ENCODE measurements around the gene SCYL1. TPM values are rescaled to one million over a fixed set of nuclear protein-coding genes. Genes with fewer than 3 reads are reported as not detected.

The SCYL1 gene
- polyA plus RNA-seq, 1 donor (not counting 4 experiments of a cell fraction or from before 2014, with no cell fraction given), result 31.3 TPM

DNA sequence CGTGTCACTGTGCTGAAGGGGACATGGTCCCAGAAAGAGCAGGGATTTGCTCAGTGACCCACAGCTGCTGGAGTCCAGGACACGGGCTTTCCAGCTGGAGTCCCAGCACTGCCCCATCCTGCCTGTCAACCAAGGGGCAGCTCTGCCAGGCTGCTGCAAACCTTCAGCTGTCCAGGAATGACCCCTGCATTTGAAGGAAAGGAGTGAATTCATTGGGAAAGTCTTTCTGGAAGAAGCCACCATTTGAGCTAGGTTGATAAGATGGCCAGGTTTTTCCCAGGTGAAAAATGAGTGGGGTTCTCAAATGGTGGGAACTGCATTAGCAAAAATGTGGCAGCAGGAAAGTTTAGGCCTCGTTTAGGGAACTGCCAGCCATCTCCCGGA lies 61.4 kb downstream of the SCYL1 start:
- Histone ChIP-seq H3K9me1 (ENCODE audit: control insufficient read depth, extremely low read depth, insufficient read depth, low read length) (no peaks in the 10 kb centered on the region), H4K20me1 (ENCODE audit: control insufficient read depth, extremely low read depth, insufficient read depth, low read length) (peaks cover 4% of the 10 kb centered on the region), H3K27ac (ENCODE audit: control insufficient read depth, insufficient read depth, low read length) (no peak overlapping the region), H3K9ac (ENCODE audit: control insufficient read depth, extremely low read depth, insufficient read depth, low read length) (no peak overlapping the region), H3K9me3 (ENCODE audit: control insufficient read depth, low read depth, low read length) (no peaks in the 10 kb centered on the region), H3K4me3 (ENCODE audit: control insufficient read depth in 2 of 3, extremely low read depth in 1 of 3, insufficient read depth in 2 of 3, low read depth in 1 of 3, low read length in 3 of 3) (no peak overlapping the region), H2AFZ (ENCODE audit: control insufficient read depth, low read length) (no peak overlapping the region), H3K4me1 (ENCODE audit: control insufficient read depth, extremely low read depth, insufficient read depth, low read length) (peaks cover 10% of the 10 kb centered on the region), H3K36me3 (ENCODE audit: control insufficient read depth in 2 of 2, extremely low read depth in 1 of 2, insufficient read depth in 2 of 2, low read length in 2 of 2) (peaks cover 9 to 19% of the 10 kb centered on the region in 2 experiments), H3K27me3 (ENCODE audit: control insufficient read depth, extremely low read depth, insufficient read depth, low read length) (no peaks in the 10 kb centered on the region), H3K4me2 (ENCODE audit: control insufficient read depth, extremely low read depth, insufficient read depth, low read depth, low read length) (no peak overlapping the region), H3K79me2 (ENCODE audit: control insufficient read depth, insufficient read depth, low read length) (no peaks in the 10 kb centered on the region)
- dilution Hi-C loops (cut with MboI; ENCODE audit: extremely low pct_ligation_motif_present, low sequenced_read_pairs), result no loop called here
- DNase-seq (ENCODE audit: low read depth, low spot score) (no peak), FAIRE-seq (no peak)
- no peak for TF ChIP-seq EZH2 (IDR thresholded peaks at IDR 0.05; ENCODE audit: low read length)
- TF ChIP-seq, protein P1, sequence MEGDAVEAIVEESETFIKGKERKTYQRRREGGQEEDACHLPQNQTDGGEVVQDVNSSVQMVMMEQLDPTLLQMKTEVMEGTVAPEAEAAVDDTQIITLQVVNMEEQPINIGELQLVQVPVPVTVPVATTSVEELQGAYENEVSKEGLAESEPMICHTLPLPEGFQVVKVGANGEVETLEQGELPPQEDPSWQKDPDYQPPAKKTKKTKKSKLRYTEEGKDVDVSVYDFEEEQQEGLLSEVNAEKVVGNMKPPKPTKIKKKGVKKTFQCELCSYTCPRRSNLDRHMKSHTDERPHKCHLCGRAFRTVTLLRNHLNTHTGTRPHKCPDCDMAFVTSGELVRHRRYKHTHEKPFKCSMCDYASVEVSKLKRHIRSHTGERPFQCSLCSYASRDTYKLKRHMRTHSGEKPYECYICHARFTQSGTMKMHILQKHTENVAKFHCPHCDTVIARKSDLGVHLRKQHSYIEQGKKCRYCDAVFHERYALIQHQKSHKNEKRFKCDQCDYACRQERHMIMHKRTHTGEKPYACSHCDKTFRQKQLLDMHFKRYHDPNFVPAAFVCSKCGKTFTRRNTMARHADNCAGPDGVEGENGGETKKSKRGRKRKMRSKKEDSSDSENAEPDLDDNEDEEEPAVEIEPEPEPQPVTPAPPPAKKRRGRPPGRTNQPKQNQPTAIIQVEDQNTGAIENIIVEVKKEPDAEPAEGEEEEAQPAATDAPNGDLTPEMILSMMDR (optimal IDR thresholded peaks at IDR 0.05 in 1 of 3, IDR thresholded peaks at IDR 0.05 in 1 of 3, conservative IDR thresholded peaks at IDR 0.05 in 1 of 3; ENCODE audit: extremely low read depth in 1 of 3, insufficient read depth in 2 of 3, low read length in 3 of 3), result no peak

DNA sequence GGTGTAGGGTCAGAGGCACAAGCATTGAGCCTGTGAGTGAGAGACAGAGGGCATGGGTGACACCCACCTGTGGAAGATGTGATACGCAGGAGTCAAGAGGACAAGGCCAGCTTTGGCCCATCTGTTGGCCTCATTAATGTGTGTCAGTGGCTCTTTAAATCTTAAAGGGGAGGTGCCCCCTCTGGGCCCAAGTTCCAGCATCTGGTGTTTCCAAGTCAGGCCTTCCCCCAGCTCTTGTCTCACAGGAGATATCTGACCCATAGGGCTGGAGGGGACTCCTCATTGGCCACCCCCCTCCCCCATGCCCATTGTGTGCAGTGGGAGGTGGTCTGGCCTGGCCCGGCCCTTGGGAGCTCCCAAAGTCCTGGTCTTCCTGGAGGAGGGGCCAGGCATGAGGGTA lies 61.8 kb downstream of the SCYL1 start:
- Histone ChIP-seq H3K27ac (ENCODE audit: control insufficient read depth, insufficient read depth, low read length) (no peak overlapping the region), H3K9ac (ENCODE audit: control insufficient read depth, extremely low read depth, insufficient read depth, low read length) (no peak overlapping the region), H3K4me3 (ENCODE audit: control insufficient read depth in 2 of 3, extremely low read depth in 1 of 3, insufficient read depth in 2 of 3, low read depth in 1 of 3, low read length in 3 of 3) (no peak overlapping the region), H3K36me3 (ENCODE audit: control insufficient read depth in 2 of 2, extremely low read depth in 1 of 2, insufficient read depth in 2 of 2, low read length in 2 of 2) (peaks cover 9 to 18% of the 10 kb centered on the region in 2 experiments), H3K27me3 (ENCODE audit: control insufficient read depth, extremely low read depth, insufficient read depth, low read length) (no peaks in the 10 kb centered on the region), H3K4me1 (ENCODE audit: control insufficient read depth, extremely low read depth, insufficient read depth, low read length) (peaks cover 11% of the 10 kb centered on the region), H2AFZ (ENCODE audit: control insufficient read depth, low read length) (no peak overlapping the region), H3K79me2 (ENCODE audit: control insufficient read depth, insufficient read depth, low read length) (no peaks in the 10 kb centered on the region), H3K4me2 (ENCODE audit: control insufficient read depth, extremely low read depth, insufficient read depth, low read depth, low read length) (no peak overlapping the region), H3K9me3 (ENCODE audit: control insufficient read depth, low read depth, low read length) (no peaks in the 10 kb centered on the region), H3K9me1 (ENCODE audit: control insufficient read depth, extremely low read depth, insufficient read depth, low read length) (no peaks in the 10 kb centered on the region), H4K20me1 (ENCODE audit: control insufficient read depth, extremely low read depth, insufficient read depth, low read length) (peaks cover 4% of the 10 kb centered on the region)
- FAIRE-seq (no peak), DNase-seq (ENCODE audit: low read depth, low spot score) (no peak)
- dilution Hi-C loops (cut with MboI; ENCODE audit: extremely low pct_ligation_motif_present, low sequenced_read_pairs), result no loop called here
- TF ChIP-seq, protein P1 (optimal IDR thresholded peaks at IDR 0.05 in 1 of 3, IDR thresholded peaks at IDR 0.05 in 1 of 3, conservative IDR thresholded peaks at IDR 0.05 in 1 of 3; ENCODE audit: extremely low read depth in 1 of 3, insufficient read depth in 2 of 3, low read length in 3 of 3), result no peak
- no peak for TF ChIP-seq EZH2 (IDR thresholded peaks at IDR 0.05; ENCODE audit: low read length)

Small RNAs within 50 kb of the gene (small RNA-seq; reads per million reads assigned to genes)
- gene AP001362.1 (ENCODE audit: insufficient read length in 3 of 3, low read depth in 3 of 3, low replicate concordance in 1 of 3) (0 reads per million in 3 experiments), gene RF01684 (ENCODE audit: insufficient read length in 3 of 3, low read depth in 3 of 3, low replicate concordance in 1 of 3) (0 reads per million in 3 experiments)

Other genes with a start within 250 kb of the SCYL1 start
- gene CDC42EP2, start 210.2 kb upstream of the SCYL1 start, polyA plus RNA-seq, result 3.6 to 18.7 TPM (median 6.1 TPM) in 3 replicates
- gene DPF2, start 191.2 kb upstream of the SCYL1 start, polyA plus RNA-seq, result 14.5 to 43.9 TPM (median 16.8 TPM) in 3 replicates
- gene TIGD3, start 170.3 kb upstream of the SCYL1 start, polyA plus RNA-seq, result 0.04 to 0.05 TPM in 2 of 3 replicates, not detected in the other
- gene SLC25A45, start 142.4 kb upstream of the SCYL1 start, polyA plus RNA-seq, result 0.20 to 0.46 TPM (median 0.25 TPM) in 3 replicates
- 24.1 to 47.3 TPM (median 25.0 TPM) in 3 replicates for gene FRMD8, start 138.4 kb upstream of the SCYL1 start, polyA plus RNA-seq
- gene NEAT1, start 102.3 kb upstream of the SCYL1 start, polyA plus RNA-seq, result 66.5 to 270 TPM (median 171 TPM) in 3 replicates
- gene MALAT1, start 26.0 kb upstream of the SCYL1 start, polyA plus RNA-seq, result 337 to 1,845 TPM (median 1,768 TPM) in 3 replicates
- 9.1 to 23.0 TPM (median 11.0 TPM) in 3 replicates for gene LTBP3, start 33.3 kb downstream of the SCYL1 start, polyA plus RNA-seq
- 33.6 to 48.5 TPM (median 47.5 TPM) in 3 replicates for gene ZNRD2, start 45.4 kb downstream of the SCYL1 start, polyA plus RNA-seq
- gene FAM89B, start 47.5 kb downstream of the SCYL1 start, polyA plus RNA-seq, result 11.5 to 37.6 TPM (median 13.5 TPM) in 3 replicates
- 8.5 to 14.0 TPM (median 10.4 TPM) in 3 replicates for gene EHBP1L1, start 51.0 kb downstream of the SCYL1 start, polyA plus RNA-seq
- 0.14 to 1.5 TPM (median 0.46 TPM) in 3 replicates for gene KCNK7, start 70.7 kb downstream of the SCYL1 start, polyA plus RNA-seq
- 13.6 to 18.8 TPM (median 17.5 TPM) in 3 replicates for gene MAP3K11, start 89.1 kb downstream of the SCYL1 start, polyA plus RNA-seq
- gene PCNX3, start 90.7 kb downstream of the SCYL1 start, polyA plus RNA-seq, result 6.1 to 16.5 TPM (median 10.5 TPM) in 3 replicates
- 4.5 to 7.2 TPM (median 7.1 TPM) in 3 replicates for gene SIPA1, start 113.0 kb downstream of the SCYL1 start, polyA plus RNA-seq
- 20.4 to 49.4 TPM (median 23.5 TPM) in 3 replicates for gene RELA, start 137.8 kb downstream of the SCYL1 start, polyA plus RNA-seq
- gene KAT5, start 187.2 kb downstream of the SCYL1 start, polyA plus RNA-seq, result 26.8 to 32.1 TPM (median 30.3 TPM) in 3 replicates
- gene RNASEH2C, start 195.7 kb downstream of the SCYL1 start, polyA plus RNA-seq, result 16.0 to 20.6 TPM (median 18.5 TPM) in 3 replicates